Measurements from ENCODE around the gene GSAP. TPM values are rescaled to one million over a fixed set of nuclear protein-coding genes. Genes with fewer than 3 reads are reported as not detected.

Gene GSAP
- total RNA-seq, 1 donor from 2014 or later = 9.9 TPM

- H3K27me3 Mint-ChIP-seq = no peaks in the 10 kb centered on the region
- DNase-seq (ENCODE audit: low spot score, unreplicated experiment) = no peak
- peaks cover 10% of the 10 kb centered on the region for H3K36me3 Mint-ChIP-seq (ENCODE audit: insufficient read depth)
- no peaks in the 10 kb centered on the region for H3K9me3 Mint-ChIP-seq (ENCODE audit: low read depth)
- peaks cover 14% of the 10 kb centered on the region for H3K4me1 Mint-ChIP-seq (ENCODE audit: low read depth)
- H3K27ac Mint-ChIP-seq = no peak overlapping the region
- no peak overlapping the region for H3K4me3 Mint-ChIP-seq (ENCODE audit: low read depth)
- TF ChIP-seq CTCF (IDR thresholded peaks at IDR 0.05; ENCODE audit: unreplicated experiment) = no peak
Observed at GRCh38 chr7:77386165-77386822, 29.9 kb downstream of the GSAP start.

GRCh38 chr7:77383333-77383740 is 32.8 kb downstream of the GSAP start:
- no peak for DNase-seq (ENCODE audit: low spot score, unreplicated experiment)
- Mint-ChIP-seq H3K27ac (no peak overlapping the region), H3K9me3 (ENCODE audit: low read depth) (no peaks in the 10 kb centered on the region), H3K27me3 (no peaks in the 10 kb centered on the region), H3K36me3 (ENCODE audit: insufficient read depth) (peaks cover 10% of the 10 kb centered on the region), H3K4me3 (ENCODE audit: low read depth) (no peak overlapping the region), H3K4me1 (ENCODE audit: low read depth) (peaks cover 13% of the 10 kb centered on the region)
- TF ChIP-seq CTCF (IDR thresholded peaks at IDR 0.05; ENCODE audit: unreplicated experiment) = no peak

- no peak overlapping the region for H3K4me3 Mint-ChIP-seq (ENCODE audit: low read depth)
- H3K27me3 Mint-ChIP-seq = no peaks in the 10 kb centered on the region
- H3K27ac Mint-ChIP-seq = no peak overlapping the region
- no peak for TF ChIP-seq CTCF (IDR thresholded peaks at IDR 0.05; ENCODE audit: unreplicated experiment)
- peaks cover 5% of the 10 kb centered on the region for H3K4me1 Mint-ChIP-seq (ENCODE audit: low read depth)
- no peaks in the 10 kb centered on the region for H3K9me3 Mint-ChIP-seq (ENCODE audit: low read depth)
- no peak for DNase-seq (ENCODE audit: low spot score, unreplicated experiment)
- peaks cover 10% of the 10 kb centered on the region for H3K36me3 Mint-ChIP-seq (ENCODE audit: insufficient read depth)
Observed at GRCh38 chr7:77382532-77382931, 33.6 kb downstream of the GSAP start.

GRCh38 chr7:77378584-77378983 is 37.6 kb downstream of the GSAP start:
- no peaks in the 10 kb centered on the region for H3K9me3 Mint-ChIP-seq (ENCODE audit: low read depth)
- no peak for TF ChIP-seq CTCF (IDR thresholded peaks at IDR 0.05; ENCODE audit: unreplicated experiment)
- no peak overlapping the region for H3K27ac Mint-ChIP-seq
- DNase-seq (ENCODE audit: low spot score, unreplicated experiment) = no peak
- H3K36me3 Mint-ChIP-seq (ENCODE audit: insufficient read depth) = peaks cover 9% of the 10 kb centered on the region
- no peaks in the 10 kb centered on the region for H3K27me3 Mint-ChIP-seq
- H3K4me1 Mint-ChIP-seq (ENCODE audit: low read depth) = no peaks in the 10 kb centered on the region
- no peak overlapping the region for H3K4me3 Mint-ChIP-seq (ENCODE audit: low read depth)

GRCh38 chr7:77370606-77371005 is 45.5 kb downstream of the GSAP start:
- no peak overlapping the region for H3K27ac Mint-ChIP-seq

More at GRCh38 chr7:77370606-77371005, 45.5 kb downstream of the GSAP start:
- Mint-ChIP-seq H3K4me3 (ENCODE audit: low read depth) (no peak overlapping the region), H3K4me1 (ENCODE audit: low read depth) (no peaks in the 10 kb centered on the region), H3K27me3 (no peaks in the 10 kb centered on the region), H3K36me3 (ENCODE audit: insufficient read depth) (peaks cover 6% of the 10 kb centered on the region), H3K9me3 (ENCODE audit: low read depth) (peaks cover 11% of the 10 kb centered on the region)
- TF ChIP-seq CTCF (IDR thresholded peaks at IDR 0.05; ENCODE audit: unreplicated experiment) = no peak
- DNase-seq (ENCODE audit: low spot score, unreplicated experiment) = no peak

All from progenitor cell of endocrine pancreas (in vitro differentiated cells).